ENCODE measurements around the gene IGLL5. TPM values are rescaled to one million over a fixed set of nuclear protein-coding genes. Genes with fewer than 3 reads are reported as not detected.

The IGLL5 gene
- not detected for total RNA-seq
- polyA plus RNA-seq = 1 to 10 TPM in 1 of 2 donors, under 1 TPM in 1; 0.26 to 3.6 TPM

DNA sequence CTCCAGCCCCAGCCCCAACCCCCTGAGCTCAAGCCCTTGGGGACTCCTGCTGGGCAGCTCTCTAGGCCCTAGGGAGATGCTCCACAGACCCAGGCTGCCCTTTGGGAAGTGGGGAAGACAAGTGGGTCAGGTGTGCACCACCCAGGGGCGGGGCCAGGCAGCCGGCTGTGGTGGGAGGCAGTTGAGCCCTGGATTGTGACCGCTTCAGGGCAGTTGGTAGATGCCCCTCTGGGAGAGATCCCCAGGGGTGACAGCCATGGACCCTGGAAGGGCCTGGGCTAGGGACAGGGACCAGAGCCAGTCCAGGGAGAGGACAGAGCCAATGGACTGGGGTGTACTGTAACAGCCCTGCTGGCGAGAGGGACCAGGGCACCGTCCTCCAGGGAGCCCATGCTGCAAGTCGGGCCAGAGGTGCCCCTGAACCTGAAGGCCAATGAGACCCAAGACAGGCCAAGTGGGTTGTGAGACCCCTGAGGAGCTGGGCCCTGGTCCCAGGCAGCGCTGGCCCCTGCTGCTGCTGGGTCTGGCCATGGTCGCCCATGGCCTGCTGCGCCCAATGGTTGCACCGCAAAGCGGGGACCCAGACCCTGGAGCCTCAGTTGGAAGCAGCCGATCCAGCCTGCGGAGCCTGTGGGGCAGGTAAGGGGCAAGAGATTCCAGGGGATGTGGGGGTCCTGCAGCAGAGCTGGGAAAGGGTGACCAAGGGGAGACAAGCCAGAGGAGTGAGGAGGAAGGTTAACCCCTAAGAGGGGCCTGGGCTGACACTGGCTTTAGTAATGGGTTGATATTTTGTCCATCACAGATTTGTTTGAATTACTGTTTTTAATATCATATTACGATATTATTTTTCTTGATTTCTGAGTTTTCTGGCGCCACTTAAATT, at the start of gene IGLL5:
TSS of gene IGLL5 (plus strand) at position 196 of the 883 bp plus-strand sequence. CDS start at position 434, 238 bp downstream.
- Histone ChIP-seq H3K4me3 (ENCODE audit: low read length in 2 of 2) (no peak within 1 kb of the TSS), H3K4me1 (ENCODE audit: insufficient read depth, low read length) (no peaks in the 10 kb centered on the region), H3K27ac (ENCODE audit: low read depth, low read length) (no peak within 1 kb of the TSS), H3K36me3 (ENCODE audit: insufficient read depth, low read length) (no peaks in the 10 kb centered on the region), H3K27me3 (ENCODE audit: insufficient read depth, low read length) (no peaks in the 10 kb centered on the region), H3K9me3 (ENCODE audit: control insufficient read depth in 1 of 2, low read length in 2 of 2) (no peaks in the 10 kb centered on the region)
- no peak for DNase-seq
- peaks cover 17 to 19% of the 10 kb centered on the region in 2 donors for H3K27me3 Mint-ChIP-seq
- H3K4me3 Mint-ChIP-seq = no peak within 1 kb of the TSS
- no peaks in the 10 kb centered on the region for H3K9me3 Mint-ChIP-seq
- intact Hi-C loops (cut with micrococcal nuclease) = loop anchor here (10.0 kb wide), 1 partner anchor 67 kb away; no protein-coding TSS in a partner anchor
- ChIA-PET POLR2A (ENCODE audit: partially characterized antibody) (interaction anchor here (1.4 kb wide), 1 partner anchor 134 kb away, joined by 3 read pairs; no protein-coding TSS in a partner anchor), CTCF (ENCODE audit: partially characterized antibody) (interaction anchor here (0.6 to 10.6 kb wide), 6 partner anchors 77 to 178 kb away, joined by 3 to 431 read pairs (median 4); no protein-coding TSS in a partner anchor)
- H3K27ac Mint-ChIP-seq = no peak within 1 kb of the TSS
- peaks cover 0 to 3% (median 0%) of the 10 kb centered on the region in 4 donors for H3K4me1 Mint-ChIP-seq
- H3K36me3 Mint-ChIP-seq = no peaks in the 10 kb centered on the region

GRCh38 chr22:22838148-22838786, 49.3 kb upstream of the IGLL5 start:
- peaks cover 14 to 25% (median 20%) of the 10 kb centered on the region in 4 donors for H3K4me1 Mint-ChIP-seq
- Histone ChIP-seq H3K9me3 (ENCODE audit: control insufficient read depth in 1 of 2, low read length in 2 of 2) (no peaks in the 10 kb centered on the region), H3K36me3 (ENCODE audit: insufficient read depth, low read length) (no peaks in the 10 kb centered on the region), H3K27ac (ENCODE audit: low read depth, low read length) (no peak overlapping the region), H3K4me1 (ENCODE audit: insufficient read depth, low read length) (peaks cover 13% of the 10 kb centered on the region), H3K4me3 (ENCODE audit: low read length in 2 of 2) (no peak overlapping the region), H3K27me3 (ENCODE audit: insufficient read depth, low read length) (no peaks in the 10 kb centered on the region)
- H3K36me3 Mint-ChIP-seq = no peaks in the 10 kb centered on the region
- no peaks in the 10 kb centered on the region for H3K27me3 Mint-ChIP-seq
- no peak overlapping the region for H3K4me3 Mint-ChIP-seq
- CTCF ChIA-PET (ENCODE audit: partially characterized antibody) = interaction anchor here (0.8 to 3.8 kb wide), 7 partner anchors 8 to 88 kb away, joined by 3 to 29 read pairs (median 3); no protein-coding TSS in a partner anchor
- POLR2A ChIA-PET (ENCODE audit: partially characterized antibody) = interaction anchor here (0.7 to 4.2 kb wide), 4 partner anchors 8 to 19 kb away, joined by 3 to 29 read pairs (median 8); no protein-coding TSS in a partner anchor
- peak overlapping the region in 4 of 7 donors; percentile 2 to 88 (median 28) for H3K27ac Mint-ChIP-seq
- intact Hi-C loops (cut with micrococcal nuclease) = no loop called here
- peaks cover 0 to 12% (median 3%) of the 10 kb centered on the region in 8 donors for H3K9me3 Mint-ChIP-seq
- no peak for DNase-seq

DNA sequence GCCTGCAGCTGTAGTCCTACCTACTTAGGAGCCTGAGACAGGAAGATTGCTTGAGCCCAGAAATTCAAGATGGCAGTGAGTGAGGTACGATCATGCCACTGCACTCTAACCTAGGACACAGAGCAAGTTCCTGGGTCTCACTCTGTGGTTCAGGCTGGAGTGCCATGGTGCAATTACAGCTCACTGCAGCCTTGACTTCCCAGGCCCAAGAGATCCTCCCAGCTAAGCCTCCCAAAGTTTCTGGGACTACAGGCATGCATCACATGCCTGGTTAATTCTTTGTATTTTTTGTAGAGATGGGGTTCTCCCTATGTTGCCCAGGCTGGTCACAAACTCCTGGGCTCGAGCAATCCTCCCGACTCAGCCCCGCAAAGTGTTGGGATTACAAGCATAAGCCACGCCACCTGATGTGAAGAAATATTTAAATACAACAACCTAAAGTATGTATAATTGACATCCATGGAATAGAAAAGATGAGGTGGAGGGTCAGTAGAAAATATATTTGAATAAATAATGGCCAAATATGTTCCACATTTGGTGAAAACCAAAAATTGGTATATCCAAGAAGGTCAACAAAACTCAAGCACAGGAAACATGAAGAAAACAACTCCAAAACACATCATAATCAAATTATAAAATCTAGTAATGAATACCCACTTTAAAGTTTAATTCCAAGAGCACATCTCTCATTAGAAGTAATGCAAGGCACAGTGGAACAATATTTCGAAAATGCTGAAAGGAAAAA, 47.9 kb upstream of the IGLL5 start:
- Histone ChIP-seq H3K9me3 (ENCODE audit: control insufficient read depth in 1 of 2, low read length in 2 of 2) (no peaks in the 10 kb centered on the region), H3K4me1 (ENCODE audit: insufficient read depth, low read length) (peaks cover 13% of the 10 kb centered on the region), H3K27ac (ENCODE audit: low read depth, low read length) (no peak overlapping the region), H3K36me3 (ENCODE audit: insufficient read depth, low read length) (no peaks in the 10 kb centered on the region), H3K27me3 (ENCODE audit: insufficient read depth, low read length) (no peaks in the 10 kb centered on the region), H3K4me3 (ENCODE audit: low read length in 2 of 2) (no peak overlapping the region)
- Mint-ChIP-seq H3K27ac (no peak overlapping the region), H3K36me3 (peaks cover 0 to 2% of the 10 kb centered on the region in 2 donors), H3K4me3 (no peak overlapping the region), H3K9me3 (peaks cover 0 to 12% (median 3%) of the 10 kb centered on the region in 8 donors), H3K27me3 (no peaks in the 10 kb centered on the region), H3K4me1 (peaks cover 22 to 35% (median 28%) of the 10 kb centered on the region in 4 donors)
- ChIA-PET POLR2A (ENCODE audit: partially characterized antibody) (interaction anchor here (2.5 to 4.2 kb wide), 2 partner anchors 17 to 20 kb away, joined by 12 to 29 read pairs; no protein-coding TSS in a partner anchor), CTCF (ENCODE audit: partially characterized antibody) (interaction anchor here (1.1 to 3.8 kb wide), 5 partner anchors 9 to 29 kb away, joined by 3 to 29 read pairs (median 4); no protein-coding TSS in a partner anchor)
- DNase-seq = no peak
- intact Hi-C loops (cut with micrococcal nuclease) = no loop called here

GRCh38 chr22:22840780-22841179, 46.8 kb upstream of the IGLL5 start:
- H3K36me3 Mint-ChIP-seq = peaks cover 0 to 2% of the 10 kb centered on the region in 2 donors
- ChIA-PET CTCF (ENCODE audit: partially characterized antibody) (no interaction called here), POLR2A (ENCODE audit: partially characterized antibody) (no interaction called here)
- no peak overlapping the region for H3K27ac Mint-ChIP-seq
- Histone ChIP-seq H3K27ac (ENCODE audit: low read depth, low read length) (no peak overlapping the region), H3K36me3 (ENCODE audit: insufficient read depth, low read length) (no peaks in the 10 kb centered on the region), H3K4me3 (ENCODE audit: low read length in 2 of 2) (no peak overlapping the region), H3K4me1 (ENCODE audit: insufficient read depth, low read length) (peaks cover 13% of the 10 kb centered on the region), H3K27me3 (ENCODE audit: insufficient read depth, low read length) (no peaks in the 10 kb centered on the region), H3K9me3 (ENCODE audit: control insufficient read depth in 1 of 2, low read length in 2 of 2) (no peaks in the 10 kb centered on the region)
- intact Hi-C loops (cut with micrococcal nuclease) = no loop called here
- DNase-seq = no peak
- peaks cover 0 to 12% (median 3%) of the 10 kb centered on the region in 8 donors for H3K9me3 Mint-ChIP-seq
- H3K4me3 Mint-ChIP-seq = no peak overlapping the region
- peaks cover 24 to 44% (median 36%) of the 10 kb centered on the region in 4 donors for H3K4me1 Mint-ChIP-seq
- H3K27me3 Mint-ChIP-seq = no peaks in the 10 kb centered on the region

DNA sequence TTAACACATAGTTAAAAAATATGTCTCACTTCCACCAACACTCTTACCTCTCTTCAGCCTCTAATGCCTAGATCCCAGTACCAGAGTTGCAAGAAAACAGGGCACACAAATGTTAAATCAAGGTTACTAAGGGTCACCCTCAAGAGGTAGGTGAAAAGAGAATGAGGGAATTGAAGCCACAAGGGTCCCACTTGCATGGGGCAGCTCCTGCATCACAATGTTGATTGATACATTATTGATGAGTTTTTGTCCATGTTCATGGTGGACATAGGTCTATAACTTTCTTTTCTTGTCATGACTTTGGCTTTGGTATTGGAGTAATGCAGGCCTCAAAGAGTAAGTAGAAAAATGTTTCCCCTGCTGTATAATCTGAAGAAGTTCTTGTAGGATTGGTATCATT, 46.0 kb upstream of the IGLL5 start:
- Histone ChIP-seq H3K4me1 (ENCODE audit: insufficient read depth, low read length) (peaks cover 13% of the 10 kb centered on the region), H3K27me3 (ENCODE audit: insufficient read depth, low read length) (no peaks in the 10 kb centered on the region), H3K36me3 (ENCODE audit: insufficient read depth, low read length) (no peaks in the 10 kb centered on the region), H3K9me3 (ENCODE audit: control insufficient read depth in 1 of 2, low read length in 2 of 2) (no peaks in the 10 kb centered on the region), H3K4me3 (ENCODE audit: low read length in 2 of 2) (no peak overlapping the region), H3K27ac (ENCODE audit: low read depth, low read length) (no peak overlapping the region)
- no peaks in the 10 kb centered on the region for H3K27me3 Mint-ChIP-seq
- ChIA-PET POLR2A (ENCODE audit: partially characterized antibody) (interaction anchor here (1.1 kb wide), 1 partner anchor 9 kb away, joined by 3 read pairs; no protein-coding TSS in a partner anchor), CTCF (ENCODE audit: partially characterized antibody) (interaction anchor here (1.0 to 2.1 kb wide), 4 partner anchors 9 to 88 kb away, joined by 3 to 14 read pairs (median 6); no protein-coding TSS in a partner anchor)
- intact Hi-C loops (cut with micrococcal nuclease) = no loop called here
- H3K27ac Mint-ChIP-seq = no peak overlapping the region
- H3K4me3 Mint-ChIP-seq = no peak overlapping the region
- H3K9me3 Mint-ChIP-seq = peaks cover 0 to 12% (median 3%) of the 10 kb centered on the region in 8 donors
- H3K4me1 Mint-ChIP-seq = peaks cover 25 to 45% (median 37%) of the 10 kb centered on the region in 4 donors
- H3K36me3 Mint-ChIP-seq = peaks cover 0 to 2% of the 10 kb centered on the region in 2 donors
- no peak for DNase-seq

DNA sequence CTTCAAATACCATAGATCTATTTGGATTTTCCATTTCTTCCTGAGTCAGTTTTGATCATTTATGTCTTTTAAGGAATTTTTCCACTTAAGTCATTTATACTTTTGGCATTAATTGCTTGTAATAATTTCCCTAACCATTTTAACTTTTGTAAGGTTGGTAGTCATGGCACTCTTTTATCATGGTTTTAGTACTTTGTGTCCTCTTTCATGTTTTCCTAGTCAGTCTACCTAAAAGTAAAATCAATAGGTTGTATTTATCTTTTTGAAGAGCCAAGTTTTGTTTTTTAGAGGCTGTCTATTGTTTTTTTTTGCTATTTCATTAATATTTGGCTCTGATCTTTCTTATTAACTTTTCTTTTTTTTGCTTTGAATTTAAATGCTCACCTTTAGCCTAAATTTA, 45.5 kb upstream of the IGLL5 start:
- no peak overlapping the region for H3K4me3 ChIP-seq (ENCODE audit: low read length in 2 of 2)
- no peaks in the 10 kb centered on the region for H3K36me3 ChIP-seq (ENCODE audit: insufficient read depth, low read length)
- ChIA-PET CTCF (ENCODE audit: partially characterized antibody) (interaction anchor here (0.9 to 2.1 kb wide), 8 partner anchors 9 to 89 kb away, joined by 3 to 14 read pairs (median 4); no protein-coding TSS in a partner anchor), POLR2A (ENCODE audit: partially characterized antibody) (interaction anchor here (1.1 kb wide), 1 partner anchor 10 kb away, joined by 3 read pairs; no protein-coding TSS in a partner anchor)
- peaks cover 0 to 2% of the 10 kb centered on the region in 2 donors for H3K36me3 Mint-ChIP-seq
- H3K4me1 Mint-ChIP-seq = peaks cover 26 to 47% (median 40%) of the 10 kb centered on the region in 4 donors
- intact Hi-C loops (cut with micrococcal nuclease) = no loop called here
- peaks cover 13% of the 10 kb centered on the region for H3K4me1 ChIP-seq (ENCODE audit: insufficient read depth, low read length)
- no peak overlapping the region for H3K27ac Mint-ChIP-seq
- no peak overlapping the region for H3K4me3 Mint-ChIP-seq
- H3K27me3 ChIP-seq (ENCODE audit: insufficient read depth, low read length) = no peaks in the 10 kb centered on the region
- H3K27me3 Mint-ChIP-seq = no peaks in the 10 kb centered on the region
- no peak overlapping the region for H3K27ac ChIP-seq (ENCODE audit: low read depth, low read length)
- peaks cover 0 to 12% (median 3%) of the 10 kb centered on the region in 8 donors for H3K9me3 Mint-ChIP-seq
- no peaks in the 10 kb centered on the region for H3K9me3 ChIP-seq (ENCODE audit: control insufficient read depth in 1 of 2, low read length in 2 of 2)
- no peak for DNase-seq

All from CD4-positive, alpha-beta memory T cell (primary cell).